Measurements from ENCODE around the gene DCLK1. TPM values are rescaled to one million over a fixed set of nuclear protein-coding genes. Genes with fewer than 3 reads are reported as not detected.

DCLK1 gene
- total RNA-seq, 2 experiments from 2014 or later: not detected

- intact Hi-C loops (cut with micrococcal nuclease): no loop called here
- DNase-seq: no peak
- peaks cover 2% of the 10 kb centered on the region for H3K27me3 Mint-ChIP-seq (ENCODE audit: low read depth)
- H3K9me3 Mint-ChIP-seq: no peaks in the 10 kb centered on the region
- CTCF ChIA-PET: no interaction called here
- H3K27ac Mint-ChIP-seq: no peak overlapping the region
- no peaks in the 10 kb centered on the region for H3K36me3 Mint-ChIP-seq (ENCODE audit: low read depth)
- H3K4me1 Mint-ChIP-seq (ENCODE audit: low read depth): no peaks in the 10 kb centered on the region
- H3K4me3 Mint-ChIP-seq: no peak overlapping the region
Measured at GRCh38 chr13:35731471-35731870, 399.7 kb downstream of the DCLK1 start.

GRCh38 chr13:35729926-35730627 lies 401.1 kb downstream of the DCLK1 start:
- CTCF ChIA-PET: interaction anchor here (0.6 kb wide), 1 partner anchor 378 kb away, joined by 4 read pairs; no protein-coding TSS in a partner anchor
- Mint-ChIP-seq H3K27me3 (ENCODE audit: low read depth) (peaks cover 2% of the 10 kb centered on the region), H3K9me3 (no peaks in the 10 kb centered on the region), H3K4me3 (no peak overlapping the region), H3K4me1 (ENCODE audit: low read depth) (no peaks in the 10 kb centered on the region), H3K27ac (no peak overlapping the region), H3K36me3 (ENCODE audit: low read depth) (no peaks in the 10 kb centered on the region)
- intact Hi-C loops (cut with micrococcal nuclease): no loop called here
- DNase-seq: no peak

GRCh38 chr13:35727881-35728280 lies 403.3 kb downstream of the DCLK1 start:
- DNase-seq: no peak
- intact Hi-C loops (cut with micrococcal nuclease): no loop called here
- H3K9me3 Mint-ChIP-seq: no peaks in the 10 kb centered on the region
- H3K27ac Mint-ChIP-seq: no peak overlapping the region
- H3K4me1 Mint-ChIP-seq (ENCODE audit: low read depth): no peaks in the 10 kb centered on the region
- CTCF ChIA-PET: no interaction called here
- H3K27me3 Mint-ChIP-seq (ENCODE audit: low read depth): peaks cover 2% of the 10 kb centered on the region
- H3K36me3 Mint-ChIP-seq (ENCODE audit: low read depth): no peaks in the 10 kb centered on the region
- no peak overlapping the region for H3K4me3 Mint-ChIP-seq

DNA sequence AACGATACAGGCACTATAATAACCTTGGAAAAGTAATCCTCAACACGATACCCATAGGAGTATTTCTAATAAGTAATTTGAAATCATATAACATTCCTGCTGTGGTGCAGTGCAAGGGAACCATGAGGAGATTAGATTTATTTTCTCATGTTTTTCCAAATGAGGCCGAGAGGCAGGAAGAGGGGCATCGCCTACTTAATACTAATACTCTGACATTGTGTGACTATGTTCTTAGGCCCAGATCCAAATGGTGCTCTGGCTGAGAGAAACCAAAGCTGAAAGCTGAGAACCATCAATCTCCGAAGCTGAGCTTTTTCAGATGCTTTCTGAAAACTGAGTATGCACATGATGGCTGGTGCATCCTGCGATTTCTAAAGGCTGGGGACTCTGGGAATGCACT lies 406.7 kb downstream of the DCLK1 start:
- CTCF ChIA-PET: interaction anchor here (0.6 kb wide), 1 partner anchor 1812 kb away, joined by 3 read pairs; no protein-coding TSS in a partner anchor

DNA sequence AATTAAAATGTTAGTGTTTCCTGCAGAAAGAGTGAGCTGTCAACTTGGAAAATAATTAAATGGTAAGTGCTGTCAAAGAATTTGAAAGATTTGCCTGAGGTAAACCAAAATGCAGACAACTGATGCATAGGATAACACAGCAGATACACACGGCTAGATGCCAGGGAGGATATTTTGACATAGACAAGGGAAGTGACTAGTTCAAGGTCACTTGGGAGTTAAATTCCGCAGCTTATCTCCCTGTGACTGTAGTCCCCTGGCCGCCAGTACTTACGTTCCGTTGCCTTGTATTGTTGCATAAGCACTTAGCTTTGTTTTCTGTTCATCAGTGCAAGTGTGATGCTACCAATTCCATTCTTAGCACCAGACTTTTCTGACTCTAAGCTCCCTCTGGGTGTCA lies 407.4 kb downstream of the DCLK1 start:
- H3K27ac Mint-ChIP-seq: no peak overlapping the region
- peaks cover 17% of the 10 kb centered on the region for H3K27me3 Mint-ChIP-seq (ENCODE audit: low read depth)
- no peak overlapping the region for H3K4me3 Mint-ChIP-seq
- no peaks in the 10 kb centered on the region for H3K36me3 Mint-ChIP-seq (ENCODE audit: low read depth)
- no peaks in the 10 kb centered on the region for H3K9me3 Mint-ChIP-seq
- intact Hi-C loops (cut with micrococcal nuclease): loop anchor here (5.0 kb wide), 1 partner anchor 552 kb away; no protein-coding TSS in a partner anchor
- CTCF ChIA-PET: interaction anchor here (0.6 kb wide), 1 partner anchor 1812 kb away, joined by 3 read pairs; no protein-coding TSS in a partner anchor
- H3K4me1 Mint-ChIP-seq (ENCODE audit: low read depth): peaks cover 1% of the 10 kb centered on the region
- no peak for DNase-seq

More for the DNA sequence above, 406.7 kb downstream of the DCLK1 start:
- Mint-ChIP-seq H3K27ac (no peak overlapping the region), H3K36me3 (ENCODE audit: low read depth) (no peaks in the 10 kb centered on the region), H3K4me1 (ENCODE audit: low read depth) (peaks cover 1% of the 10 kb centered on the region), H3K27me3 (ENCODE audit: low read depth) (peaks cover 15% of the 10 kb centered on the region), H3K4me3 (no peak overlapping the region), H3K9me3 (no peaks in the 10 kb centered on the region)
- intact Hi-C loops (cut with micrococcal nuclease): loop anchor here (5.0 kb wide), 1 partner anchor 552 kb away; no protein-coding TSS in a partner anchor
- DNase-seq: no peak

- Mint-ChIP-seq H3K4me3 (no peak overlapping the region), H3K9me3 (no peaks in the 10 kb centered on the region), H3K27me3 (ENCODE audit: low read depth) (peaks cover 17% of the 10 kb centered on the region), H3K27ac (no peak overlapping the region), H3K4me1 (ENCODE audit: low read depth) (peaks cover 1% of the 10 kb centered on the region), H3K36me3 (ENCODE audit: low read depth) (no peaks in the 10 kb centered on the region)
- no peak for DNase-seq
- CTCF ChIA-PET: interaction anchor here (1.1 kb wide), 1 partner anchor 78 kb away, joined by 3 read pairs; no protein-coding TSS in a partner anchor
- intact Hi-C loops (cut with micrococcal nuclease): loop anchor here (5.0 kb wide), 1 partner anchor 551 kb away; no protein-coding TSS in a partner anchor
Measured at GRCh38 chr13:35723053-35723461, 408.1 kb downstream of the DCLK1 start.

GRCh38 chr13:35722458-35723052 lies 408.6 kb downstream of the DCLK1 start:
- CTCF ChIA-PET: interaction anchor here (0.7 to 1.1 kb wide), 2 partner anchors 44 to 77 kb away, joined by 3 read pairs; no protein-coding TSS in a partner anchor
- Mint-ChIP-seq H3K4me1 (ENCODE audit: low read depth) (peaks cover 1% of the 10 kb centered on the region), H3K27me3 (ENCODE audit: low read depth) (peaks cover 17% of the 10 kb centered on the region), H3K9me3 (no peaks in the 10 kb centered on the region), H3K27ac (no peak overlapping the region), H3K4me3 (no peak overlapping the region), H3K36me3 (ENCODE audit: low read depth) (no peaks in the 10 kb centered on the region)
- no peak for DNase-seq
- intact Hi-C loops (cut with micrococcal nuclease): loop anchor here (5.0 kb wide), 1 partner anchor 550 kb away; no protein-coding TSS in a partner anchor

DNA sequence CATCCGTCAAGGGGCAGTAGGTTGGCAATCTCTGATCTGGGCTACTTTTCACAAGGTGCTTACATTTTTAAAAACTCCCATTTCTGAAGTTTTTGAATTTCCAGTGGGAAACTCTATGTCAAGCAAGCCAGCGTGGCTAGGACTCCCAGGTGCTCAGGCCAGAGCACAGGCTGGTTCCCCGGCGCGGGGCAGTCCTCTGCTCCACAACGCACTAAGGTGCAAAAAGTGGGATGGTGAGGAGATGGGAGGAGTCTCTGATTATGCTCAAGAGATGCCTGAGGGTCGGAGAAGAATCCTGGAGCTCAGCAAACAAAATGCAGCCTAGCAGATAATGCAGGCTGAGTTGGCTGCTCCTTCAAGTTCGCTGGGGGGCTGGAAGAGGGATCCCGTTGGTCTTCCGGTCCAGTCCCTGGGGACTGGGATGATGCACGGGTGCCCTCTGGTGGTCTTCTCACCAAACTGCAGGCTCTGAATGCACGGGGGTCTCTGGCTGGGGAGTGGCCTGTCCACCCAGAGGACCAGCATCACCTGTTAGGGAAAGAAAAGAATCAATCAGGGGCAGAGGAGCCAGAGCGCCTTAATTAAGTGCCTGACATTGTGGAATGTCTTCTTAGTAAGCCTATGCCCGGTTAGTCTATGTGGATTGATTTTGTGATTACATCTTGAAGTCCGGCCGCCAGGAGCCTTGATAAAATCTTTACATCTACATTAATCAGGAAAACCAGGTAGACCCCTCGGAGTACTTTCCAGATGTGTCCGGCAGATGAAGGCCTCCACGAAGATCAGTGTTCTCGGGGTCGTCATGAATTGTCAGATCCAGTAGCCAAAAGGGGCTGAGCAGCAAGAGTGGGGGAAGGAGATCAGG lies 410.3 kb downstream of the DCLK1 start:
- H3K4me3 Mint-ChIP-seq: no peak overlapping the region
- intact Hi-C loops (cut with micrococcal nuclease): loop anchor here (1.0 to 5.0 kb wide), 3 partner anchors 91 to 549 kb away; no protein-coding TSS in a partner anchor
- H3K36me3 Mint-ChIP-seq (ENCODE audit: low read depth): no peaks in the 10 kb centered on the region
- no peak overlapping the region for H3K27ac Mint-ChIP-seq
- DNase-seq: peak; percentile 53
- CTCF ChIA-PET: no interaction called here
- H3K4me1 Mint-ChIP-seq (ENCODE audit: low read depth): peaks cover 1% of the 10 kb centered on the region
- H3K27me3 Mint-ChIP-seq (ENCODE audit: low read depth): peaks cover 17% of the 10 kb centered on the region
- no peaks in the 10 kb centered on the region for H3K9me3 Mint-ChIP-seq

- CTCF ChIA-PET: interaction anchor here (0.6 kb wide), 1 partner anchor 224 kb away, joined by 3 read pairs; no protein-coding TSS in a partner anchor
- Mint-ChIP-seq H3K27ac (no peak overlapping the region), H3K27me3 (ENCODE audit: low read depth) (peaks cover 17% of the 10 kb centered on the region), H3K4me1 (ENCODE audit: low read depth) (peaks cover 1% of the 10 kb centered on the region), H3K36me3 (ENCODE audit: low read depth) (no peaks in the 10 kb centered on the region), H3K4me3 (no peak overlapping the region), H3K9me3 (no peaks in the 10 kb centered on the region)
- DNase-seq: no peak
- intact Hi-C loops (cut with micrococcal nuclease): loop anchor here (1.0 to 5.0 kb wide), 3 partner anchors 90 to 548 kb away; no protein-coding TSS in a partner anchor
Measured at GRCh38 chr13:35720290-35720689, 410.9 kb downstream of the DCLK1 start.

Other genes starting within 250 kb of the DCLK1 start
- not detected for gene SOHLH2, start 83.2 kb upstream of the DCLK1 start, total RNA-seq
- 1 to 10 TPM in 1 of 2 experiments, under 1 TPM in 1; 0.50 to 1.0 TPM for gene CCDC169, start 166.4 kb upstream of the DCLK1 start, total RNA-seq
- gene SPART, start 215.0 kb upstream of the DCLK1 start, total RNA-seq: 10 to 100 TPM; 12.5 to 17.0 TPM